ENCODE results near the gene APMAP. TPM values are rescaled to one million over a fixed set of nuclear protein-coding genes. Genes with fewer than 3 reads are reported as not detected.

Gene APMAP
- total RNA-seq, 2 experiments from 2014 or later = 27.7 to 28.0 TPM

DNA sequence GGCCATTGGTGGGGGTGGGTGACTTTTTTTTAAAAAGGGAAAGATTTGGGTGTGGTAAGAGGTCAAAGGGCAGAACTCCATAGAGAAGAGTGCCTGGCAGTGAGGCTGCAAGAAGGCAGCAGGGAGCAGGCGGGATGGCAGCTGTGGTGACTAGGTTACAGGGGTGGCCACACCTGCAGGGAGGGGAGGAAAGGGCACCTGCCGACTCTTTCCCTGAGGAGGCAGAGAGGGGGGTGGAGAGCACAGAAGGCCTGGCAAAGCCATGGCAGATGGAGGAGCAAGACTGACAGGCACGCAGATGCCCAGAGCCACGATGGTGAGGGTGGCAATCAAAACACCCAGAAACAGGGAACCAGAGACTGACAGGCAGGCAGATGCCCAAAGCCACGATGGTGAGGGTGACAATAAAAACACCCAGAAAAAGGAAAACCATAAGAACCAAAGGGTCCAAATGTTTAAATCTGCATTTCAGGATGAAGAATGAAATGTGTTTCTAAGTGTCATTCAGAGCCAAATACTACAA is 24.2 kb downstream of the APMAP start:
- Histone ChIP-seq H4K20me1 (ENCODE audit: insufficient read depth, low read length) (no peaks in the 10 kb centered on the region), H3K9me2 (ENCODE audit: insufficient read depth, low read length) (no peaks in the 10 kb centered on the region), H3K27ac (ENCODE audit: low read depth, low read length, poor library complexity, severe bottlenecking) (no peak overlapping the region), H3K36me3 (ENCODE audit: insufficient read depth, low read length) (peaks cover 64% of the 10 kb centered on the region), H3K4me2 (ENCODE audit: low read length) (no peak overlapping the region), H3K9me3 (ENCODE audit: low read length) (no peaks in the 10 kb centered on the region), H3K4me1 (ENCODE audit: insufficient read depth, low read length, poor library complexity, severe bottlenecking) (no peaks in the 10 kb centered on the region), H3K4me3 (ENCODE audit: low read depth, low read length, poor library complexity, severe bottlenecking) (no peak overlapping the region), H2AFZ (ENCODE audit: low read length) (no peak overlapping the region), H3K79me2 (ENCODE audit: insufficient read depth, low read depth, low read length) (no peaks in the 10 kb centered on the region)
- CTCF ChIA-PET (ENCODE audit: unreplicated experiment) = no interaction called here
- intact Hi-C loops (cut with micrococcal nuclease; ENCODE audit: unreplicated experiment) = no loop called here
- no peak for TF ChIP-seq EZH2phosphoT487 (IDR thresholded peaks at IDR 0.05; ENCODE audit: borderline replicate concordance, low read depth, low read length)
- TF ChIP-seq, protein P1, sequence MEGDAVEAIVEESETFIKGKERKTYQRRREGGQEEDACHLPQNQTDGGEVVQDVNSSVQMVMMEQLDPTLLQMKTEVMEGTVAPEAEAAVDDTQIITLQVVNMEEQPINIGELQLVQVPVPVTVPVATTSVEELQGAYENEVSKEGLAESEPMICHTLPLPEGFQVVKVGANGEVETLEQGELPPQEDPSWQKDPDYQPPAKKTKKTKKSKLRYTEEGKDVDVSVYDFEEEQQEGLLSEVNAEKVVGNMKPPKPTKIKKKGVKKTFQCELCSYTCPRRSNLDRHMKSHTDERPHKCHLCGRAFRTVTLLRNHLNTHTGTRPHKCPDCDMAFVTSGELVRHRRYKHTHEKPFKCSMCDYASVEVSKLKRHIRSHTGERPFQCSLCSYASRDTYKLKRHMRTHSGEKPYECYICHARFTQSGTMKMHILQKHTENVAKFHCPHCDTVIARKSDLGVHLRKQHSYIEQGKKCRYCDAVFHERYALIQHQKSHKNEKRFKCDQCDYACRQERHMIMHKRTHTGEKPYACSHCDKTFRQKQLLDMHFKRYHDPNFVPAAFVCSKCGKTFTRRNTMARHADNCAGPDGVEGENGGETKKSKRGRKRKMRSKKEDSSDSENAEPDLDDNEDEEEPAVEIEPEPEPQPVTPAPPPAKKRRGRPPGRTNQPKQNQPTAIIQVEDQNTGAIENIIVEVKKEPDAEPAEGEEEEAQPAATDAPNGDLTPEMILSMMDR (conservative IDR thresholded peaks at IDR 0.05; ENCODE audit: low read length) = no peak
- no peak for DNase-seq (ENCODE audit: low spot score)
- POLR2A ChIA-PET = interaction anchor here (1.0 kb wide), 1 partner anchor 8 kb away, joined by 4 read pairs; no protein-coding TSS in a partner anchor
- BruUV-seq (replicated peaks) = no TSS peak

DNA sequence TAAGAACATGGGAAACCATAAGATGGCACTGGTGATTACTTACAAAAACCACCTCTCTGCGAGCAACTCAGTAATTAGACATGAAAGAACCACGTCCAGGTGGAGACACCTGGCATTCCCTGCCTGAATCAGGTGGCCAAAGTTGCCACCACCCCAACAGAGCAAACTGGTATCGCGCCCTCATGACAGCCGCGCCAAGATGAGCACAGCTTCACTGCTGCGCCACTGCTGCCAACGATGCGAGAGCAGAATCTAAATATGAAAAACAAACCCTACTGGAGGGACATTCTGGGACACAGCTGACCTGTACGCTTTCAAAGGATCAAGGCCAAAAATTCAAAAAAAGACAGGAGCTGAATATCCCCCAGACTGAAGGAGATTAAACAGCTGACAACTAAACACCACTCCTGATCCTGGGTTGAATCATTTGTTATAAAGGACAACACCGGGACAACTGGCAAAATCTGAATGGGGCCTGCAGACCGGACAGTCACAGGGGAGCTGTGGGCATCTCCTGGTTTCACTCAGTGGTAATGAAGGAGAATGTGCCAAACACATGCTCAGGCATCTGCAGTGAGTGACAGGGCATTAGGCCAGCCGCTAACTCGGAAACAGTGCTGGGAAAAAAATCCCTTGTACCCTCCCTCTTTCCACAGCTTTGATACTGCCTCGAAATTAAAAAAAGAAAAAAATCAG is 26.1 kb downstream of the APMAP start:
- intact Hi-C loops (cut with micrococcal nuclease; ENCODE audit: unreplicated experiment) = no loop called here
- ChIA-PET CTCF (ENCODE audit: unreplicated experiment) (no interaction called here), POLR2A (interaction anchor here (0.9 kb wide), 1 partner anchor 12 kb away, joined by 3 read pairs; no protein-coding TSS in a partner anchor)
- Histone ChIP-seq H3K9me2 (ENCODE audit: insufficient read depth, low read length) (no peaks in the 10 kb centered on the region), H3K4me2 (ENCODE audit: low read length) (no peak overlapping the region), H3K27ac (ENCODE audit: low read depth, low read length, poor library complexity, severe bottlenecking) (no peak overlapping the region), H3K9me3 (ENCODE audit: low read length) (no peaks in the 10 kb centered on the region), H3K4me1 (ENCODE audit: insufficient read depth, low read length, poor library complexity, severe bottlenecking) (no peaks in the 10 kb centered on the region), H2AFZ (ENCODE audit: low read length) (no peak overlapping the region), H3K36me3 (ENCODE audit: insufficient read depth, low read length) (peaks cover 52% of the 10 kb centered on the region), H3K4me3 (ENCODE audit: low read depth, low read length, poor library complexity, severe bottlenecking) (no peak overlapping the region), H4K20me1 (ENCODE audit: insufficient read depth, low read length) (no peaks in the 10 kb centered on the region), H3K79me2 (ENCODE audit: insufficient read depth, low read depth, low read length) (no peaks in the 10 kb centered on the region)
- no peak for DNase-seq (ENCODE audit: low spot score)
- BruUV-seq (replicated peaks) = no TSS peak
- TF ChIP-seq EZH2phosphoT487 (IDR thresholded peaks at IDR 0.05; ENCODE audit: borderline replicate concordance, low read depth, low read length) = no peak
- TF ChIP-seq, protein P1 (conservative IDR thresholded peaks at IDR 0.05; ENCODE audit: low read length) = no peak
